GM18951 (cell line): ENCODE data around the gene PHACTR4.
"Not testable (repeated sequence)": the region's sequence is repeated elsewhere in the genome, so short reads cannot be mapped to it uniquely, and the experiment has no call there.

Source experiments
- POLR2A ChIP-seq: IDR thresholded peaks from 4 replicates; pipeline ENCODE4 v1.6.1; 2011; ENCODE audit warnings: mild to moderate bottlenecking; ENCODE audit not compliant: insufficient read length, insufficient read depth; ENCODE audit errors: extremely low read depth
- in situ Hi-C: fragments of 300-500 bp; cut with MboI; formaldehyde crosslinking; loops from one replicate; pipeline ENCODE4 v1.12.0; 2022; ENCODE audit warnings: low sequenced_read_pairs, mixed read lengths, inconsistent platforms; ENCODE audit not compliant: unreplicated experiment

PHACTR4 gene

DNA sequence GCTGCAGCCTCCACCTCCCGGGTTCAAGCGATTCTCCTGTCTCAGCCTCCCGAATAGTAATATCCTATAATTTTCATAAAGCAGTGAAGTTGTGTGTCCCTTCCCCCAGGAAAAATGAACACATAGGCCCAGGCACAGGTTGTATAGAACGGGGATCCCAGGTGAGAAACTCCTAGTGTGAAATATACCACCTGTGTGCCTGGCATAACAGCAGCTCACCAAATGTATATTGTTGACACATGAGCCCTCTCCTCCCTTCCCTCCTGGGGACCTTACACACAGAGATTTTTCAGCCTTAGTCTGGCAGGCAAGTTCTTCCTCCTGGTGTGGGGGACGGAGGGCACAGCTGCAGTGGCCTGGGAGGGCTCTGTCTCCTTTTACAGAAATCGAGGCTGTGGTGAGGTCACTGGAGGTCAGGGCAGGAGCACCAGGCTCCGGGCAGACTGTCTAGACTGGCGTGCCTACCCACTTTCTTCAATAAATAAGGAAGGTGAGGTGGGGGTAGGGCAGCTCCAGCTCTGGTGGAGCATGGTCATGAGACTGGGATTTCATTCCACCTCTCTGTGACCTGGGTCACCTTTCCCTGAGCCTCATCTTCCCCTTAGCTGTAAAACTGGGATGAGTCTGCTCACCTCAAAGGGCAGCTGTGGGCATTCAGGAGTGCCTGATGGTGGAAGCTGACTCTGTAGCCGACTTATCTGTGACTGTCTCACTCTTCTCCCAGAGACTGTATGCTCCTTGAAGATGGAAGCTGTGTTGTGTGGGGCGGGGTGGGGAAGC, 150.6 kb downstream of the PHACTR4 start:
- TF ChIP-seq POLR2A = no peak
- in situ Hi-C loops = loop anchor here (10.0 kb wide), 1 partner anchor 85 kb away; no protein-coding TSS in a partner anchor

DNA sequence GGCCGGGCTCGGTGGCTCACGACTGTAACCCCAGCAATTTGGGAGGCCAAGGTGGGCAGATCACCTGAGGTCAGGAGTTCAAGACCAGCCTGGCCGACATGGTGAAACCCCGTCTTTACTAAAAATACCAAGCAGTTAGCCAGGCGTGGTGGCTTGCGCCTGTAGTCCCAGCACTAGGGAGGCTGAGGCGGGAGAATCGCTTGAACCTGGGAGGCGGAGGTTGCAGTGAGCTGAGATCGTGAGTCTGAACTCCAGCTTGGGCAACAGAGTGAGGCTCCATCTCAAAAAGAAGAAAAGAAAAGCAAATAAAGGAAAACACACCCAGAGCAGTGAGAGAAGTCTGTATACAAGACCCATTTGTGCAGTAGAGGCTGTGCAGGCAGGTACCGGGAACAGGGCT, 151.3 kb downstream of the PHACTR4 start:
- in situ Hi-C loops = not testable (repeated sequence)

DNA sequence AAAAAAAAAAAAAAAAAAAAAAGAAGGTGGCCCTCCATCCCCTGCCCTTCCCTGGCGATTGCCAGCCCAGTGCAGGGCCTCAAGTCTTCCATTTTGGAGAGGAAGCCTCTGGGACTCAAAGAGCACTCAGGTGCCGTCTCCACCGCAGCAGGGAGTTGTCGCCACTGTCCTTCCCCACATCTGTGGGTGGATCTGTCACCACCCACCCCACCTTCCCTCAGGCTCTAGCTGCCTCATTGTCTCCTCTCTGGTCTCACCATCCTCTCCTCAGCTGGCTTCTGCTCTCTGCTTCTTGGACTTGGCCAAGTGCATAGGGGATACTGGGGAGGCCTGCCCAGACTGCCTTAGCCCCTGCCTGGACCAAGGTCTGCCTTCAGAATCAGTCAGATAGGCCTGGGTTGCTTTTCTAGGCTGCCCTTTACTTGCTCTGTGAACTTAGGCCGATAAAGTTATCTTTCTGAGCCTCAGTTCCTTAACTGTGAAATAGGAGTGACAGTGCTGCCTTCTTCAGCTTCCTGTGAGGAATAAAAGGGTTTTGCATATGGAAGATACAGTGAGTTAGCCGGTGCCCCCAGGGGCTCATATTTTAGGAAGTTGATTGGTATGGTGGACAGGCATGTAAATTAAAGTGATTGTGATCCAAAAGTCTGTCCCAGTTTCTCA, 152.1 kb downstream of the PHACTR4 start:
- no peak for TF ChIP-seq POLR2A
- in situ Hi-C loops = no loop called here

DNA sequence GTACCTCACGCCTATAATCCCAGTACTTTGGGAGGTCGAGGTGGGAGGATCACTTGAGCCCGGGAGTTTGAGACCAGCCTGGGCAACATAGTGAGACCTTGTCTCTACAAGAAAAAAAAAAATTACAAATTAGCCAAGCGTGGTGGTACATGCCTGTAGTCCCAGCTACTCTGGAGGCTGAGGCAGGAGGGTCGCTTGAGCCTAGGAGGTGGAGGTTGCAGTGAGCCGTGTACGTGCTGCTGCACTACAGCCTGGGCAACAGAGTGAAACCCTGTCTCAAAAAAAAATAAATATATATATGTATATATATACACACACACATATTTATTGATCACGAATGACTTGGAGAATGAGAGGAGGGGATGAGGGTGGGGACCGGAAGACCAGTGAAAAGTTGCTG, 153.0 kb downstream of the PHACTR4 start:
- in situ Hi-C loops = not testable (repeated sequence)

DNA sequence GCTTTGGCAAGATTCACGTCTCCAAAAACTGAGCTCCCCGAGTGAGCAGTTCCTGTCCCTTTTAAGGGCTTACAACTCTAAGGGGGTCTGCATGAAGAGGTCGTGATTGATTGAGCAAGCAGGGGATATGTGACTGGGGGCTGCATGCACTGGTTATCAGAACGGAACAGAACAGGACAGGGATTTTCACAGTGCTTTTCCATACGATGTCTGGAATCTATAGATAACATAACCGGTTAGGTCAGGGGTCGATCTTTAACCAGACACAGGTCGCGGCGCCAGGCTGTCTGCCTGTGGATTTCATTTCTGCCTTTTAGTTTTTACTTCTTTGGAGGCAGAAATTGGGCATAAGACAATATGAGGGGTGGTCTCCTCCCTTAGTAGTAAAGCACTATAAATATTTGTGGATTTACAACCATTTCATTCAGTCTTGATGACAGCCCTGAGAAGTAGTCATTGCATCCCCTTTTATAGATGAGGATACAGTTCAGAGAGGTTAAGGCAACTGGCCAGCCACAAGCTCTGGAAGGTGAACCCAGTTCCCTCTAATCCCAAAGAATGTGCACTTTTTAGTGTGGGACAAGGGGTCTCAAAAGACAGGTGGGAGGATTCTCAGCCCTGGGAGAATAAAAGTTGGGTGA, 155.6 kb downstream of the PHACTR4 start:
- in situ Hi-C loops = not testable (repeated sequence)

DNA sequence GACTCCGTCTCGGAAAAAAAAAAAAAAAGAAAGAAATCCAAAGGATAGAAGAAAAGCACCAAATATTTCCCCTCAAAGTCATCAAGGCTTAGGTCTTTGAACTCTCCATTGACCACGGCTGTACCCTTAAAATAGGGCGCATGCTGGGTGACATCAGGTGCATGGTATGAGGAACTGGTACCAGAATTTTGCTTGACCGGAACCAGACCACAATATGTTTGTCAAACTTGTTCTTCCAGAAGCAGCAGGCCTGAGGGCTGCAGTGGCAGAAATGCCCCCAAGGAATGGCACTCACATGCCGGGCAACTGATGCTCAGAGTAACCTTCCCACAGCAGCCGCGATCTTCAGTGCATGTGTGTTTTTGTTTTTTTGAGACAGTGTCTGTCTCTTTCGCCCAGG, 157.3 kb downstream of the PHACTR4 start:
- no peak for TF ChIP-seq POLR2A
- in situ Hi-C loops = no loop called here

DNA sequence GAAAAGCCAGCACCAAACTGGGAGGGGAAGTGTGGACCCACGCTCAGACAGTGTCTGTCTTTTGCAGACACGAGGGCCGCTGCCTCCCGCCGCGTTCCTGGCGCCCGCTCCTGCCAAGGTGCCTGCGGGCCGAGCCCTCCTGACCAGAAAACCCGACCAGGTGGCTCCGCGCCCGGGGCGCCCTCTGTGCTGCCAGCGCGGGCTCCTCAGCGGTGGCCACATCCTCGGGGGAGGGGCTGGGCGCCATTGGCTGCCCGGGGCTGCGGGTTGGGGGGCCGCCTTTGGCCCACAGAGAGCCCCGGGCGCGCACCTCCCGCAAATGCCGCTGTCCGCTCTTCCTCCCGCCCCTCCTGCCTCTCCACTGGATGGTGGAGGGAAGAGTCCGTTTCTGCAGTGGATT, 160.9 kb downstream of the PHACTR4 start:
- in situ Hi-C loops = no loop called here
- TF ChIP-seq POLR2A = no peak

DNA sequence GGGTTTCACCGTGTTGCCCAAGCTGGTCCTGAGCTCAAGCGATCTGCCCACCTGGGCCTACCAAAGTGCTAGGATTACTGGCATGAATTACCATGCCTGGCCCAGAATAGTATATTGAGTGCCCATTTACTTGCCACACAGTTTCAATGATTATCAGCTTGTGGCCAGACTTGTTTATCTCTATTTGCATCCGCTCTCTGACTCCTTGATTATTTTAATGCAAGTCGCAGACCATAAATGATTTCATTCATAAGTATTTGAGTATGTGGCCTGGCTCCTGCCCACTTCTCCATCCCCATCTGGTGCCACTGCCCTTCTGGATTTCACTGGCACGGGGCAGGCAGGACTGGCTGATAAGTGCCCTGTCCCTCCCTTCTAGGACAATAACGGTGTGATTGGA, 165.1 kb downstream of the PHACTR4 start:
- TF ChIP-seq POLR2A = no peak
- in situ Hi-C loops = no loop called here

DNA sequence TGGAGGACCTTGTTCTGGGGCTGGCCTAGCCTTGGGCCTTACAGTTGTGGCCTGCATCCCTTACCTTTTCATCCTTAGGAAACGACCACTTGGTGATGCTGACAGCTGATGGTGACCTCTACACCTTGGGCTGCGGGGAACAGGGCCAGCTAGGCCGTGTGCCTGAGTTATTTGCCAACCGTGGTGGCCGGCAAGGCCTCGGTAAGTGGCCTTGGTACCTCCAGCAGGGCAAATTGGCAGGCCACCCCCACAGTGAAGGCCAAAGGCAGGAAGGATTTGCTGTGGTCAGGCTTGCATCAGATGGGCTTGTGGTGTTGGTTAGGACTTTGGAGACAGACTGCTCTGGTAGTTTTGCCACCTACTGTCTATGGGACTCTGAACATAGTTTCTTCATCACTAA, 165.6 kb downstream of the PHACTR4 start:
- in situ Hi-C loops = no loop called here
- TF ChIP-seq POLR2A = no peak

DNA sequence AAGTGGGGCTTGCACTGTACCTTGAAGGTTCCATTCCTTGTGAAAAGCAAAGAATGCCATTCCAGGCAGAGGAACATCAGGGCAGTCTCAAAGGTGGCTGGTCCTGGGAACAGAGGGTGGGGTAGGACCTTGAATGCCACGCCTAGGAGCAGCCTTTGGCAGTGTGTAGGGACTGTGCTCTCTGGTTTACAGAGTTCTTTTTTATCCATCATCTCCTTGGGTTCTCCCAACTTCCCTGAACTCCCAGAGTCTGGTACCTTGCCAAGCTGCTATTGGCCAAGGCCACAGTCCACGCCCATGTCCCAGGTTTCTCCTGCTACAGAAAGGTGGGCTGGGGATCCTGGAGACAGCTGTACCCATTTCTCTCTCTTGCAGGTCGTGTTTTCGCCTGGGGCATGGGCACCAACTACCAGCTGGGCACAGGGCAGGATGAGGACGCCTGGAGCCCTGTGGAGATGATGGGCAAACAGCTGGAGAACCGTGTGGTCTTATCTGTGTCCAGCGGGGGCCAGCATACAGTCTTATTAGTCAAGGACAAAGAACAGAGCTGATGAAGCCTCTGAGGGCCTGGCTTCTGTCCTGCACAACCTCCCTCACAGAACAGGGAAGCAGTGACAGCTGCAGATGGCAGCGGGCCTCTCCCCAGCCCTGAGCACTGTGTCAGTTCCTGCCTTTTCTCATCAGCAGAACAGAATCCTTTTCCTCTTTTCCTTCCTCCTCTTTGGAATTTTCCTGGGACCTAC, 168.1 kb downstream of the PHACTR4 start:
- in situ Hi-C loops = no loop called here
- no peak for TF ChIP-seq POLR2A

DNA sequence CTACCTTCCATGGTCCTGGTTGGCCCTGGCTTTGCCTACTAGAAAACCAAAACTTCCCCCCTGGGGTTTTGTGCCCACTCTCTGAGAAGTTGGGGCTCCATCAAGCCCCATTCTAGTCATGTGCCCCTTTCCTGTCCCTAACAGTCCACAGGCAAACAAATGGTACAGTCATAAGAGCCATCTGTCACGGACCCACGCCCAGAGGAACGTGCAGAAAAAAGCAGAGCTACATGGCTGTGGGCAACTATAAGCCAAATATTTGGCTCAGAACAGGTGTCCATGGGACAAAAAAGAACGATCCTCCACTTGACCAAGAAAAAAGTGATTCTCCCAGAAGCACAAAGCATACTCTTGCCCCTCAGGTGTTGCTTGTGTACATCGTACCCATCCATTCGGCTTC, 168.7 kb downstream of the PHACTR4 start:
- in situ Hi-C loops = no loop called here
- no peak for TF ChIP-seq POLR2A

DNA sequence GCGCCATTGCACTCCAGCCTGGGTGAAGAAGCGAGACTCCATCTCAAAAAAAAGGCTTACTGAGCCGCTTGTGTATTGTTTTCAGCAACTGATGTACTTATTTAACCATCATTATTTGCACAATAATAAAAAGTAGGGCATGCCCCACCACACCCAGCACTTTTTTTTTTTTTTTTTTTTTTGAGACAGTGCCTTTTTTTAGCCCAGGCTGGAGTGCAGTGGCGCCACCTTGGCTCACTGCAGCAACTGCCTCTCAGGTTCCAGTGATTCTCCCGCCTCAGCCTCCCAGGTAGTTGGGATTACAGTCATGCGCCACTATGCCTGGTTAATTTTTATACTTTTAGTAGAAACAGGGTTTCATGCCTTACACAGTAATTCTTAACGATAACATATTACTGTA, 171.1 kb downstream of the PHACTR4 start:
- no peak for TF ChIP-seq POLR2A
- in situ Hi-C loops = no loop called here

DNA sequence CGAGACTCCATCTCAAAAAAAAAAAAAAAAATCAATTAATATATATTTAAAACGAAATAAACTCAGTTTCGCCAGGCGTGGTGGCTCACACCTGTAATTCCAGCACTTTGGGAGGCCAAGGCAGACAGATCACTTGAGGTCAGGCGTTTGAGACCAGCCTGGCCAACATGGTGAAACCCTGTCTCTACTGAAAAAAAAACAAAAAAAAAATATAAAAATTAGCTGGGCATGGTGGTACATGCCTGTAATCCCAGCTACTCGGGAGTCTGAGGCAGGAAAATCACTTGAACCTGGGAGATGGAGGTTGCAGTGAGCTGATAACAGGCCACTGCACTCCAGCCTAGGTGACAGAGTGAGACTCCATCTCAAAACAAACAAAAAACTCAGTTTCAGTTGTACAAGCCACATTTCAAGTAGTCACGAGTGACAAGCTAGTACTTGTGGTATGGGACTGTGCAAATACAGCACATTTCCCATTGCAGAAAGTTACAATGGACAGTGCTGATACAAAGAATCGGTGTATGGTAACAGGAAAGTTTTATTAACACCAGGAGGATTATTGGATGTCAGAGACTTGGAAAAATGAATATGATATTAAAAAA, 172.0 kb downstream of the PHACTR4 start:
- in situ Hi-C loops = not testable (repeated sequence)
